HEK293T (cell line): ENCODE data around the gene ZNF19.

Experiments
- CTCF ChIA-PET: fragments of 350-600 bp; formaldehyde crosslinking; extraction: SDS; loops from one replicate; lab custom pipeline; 2021; ENCODE audit warnings: antibody characterized with exemption, inconsistent platforms; lab: Yijun Ruan, JAX
- POLR2A ChIA-PET: fragments of 350-600 bp; formaldehyde crosslinking; extraction: SDS; loops from one replicate; lab custom pipeline; 2020; ENCODE audit warnings: antibody characterized with exemption, inconsistent platforms; lab: Yijun Ruan, JAX
- DNase-seq: peaks from one replicate; pipeline ENCODE4 v3.0.0; 2012; ENCODE audit warnings: mixed read lengths; ENCODE audit errors: extremely low spot score
- ARNT ChIP-seq: fragments of 450-650 bp; IDR thresholded peaks from 2 replicates; pipeline ENCODE4 v1.6.1; 2017; ENCODE audit warnings: mild to moderate bottlenecking
- BHLHE40 ChIP-seq: fragments of 450-650 bp; IDR thresholded peaks from 2 replicates; pipeline ENCODE4 v1.6.1; 2016; ENCODE audit warnings: mild to moderate bottlenecking, moderate library complexity, borderline replicate concordance
- CTBP1 ChIP-seq: fragments of 450-650 bp; IDR thresholded peaks from 2 replicates; pipeline ENCODE4 v1.6.1; 2016; ENCODE audit warnings: borderline replicate concordance
- ELF4 ChIP-seq: fragments of 450-650 bp; IDR thresholded peaks from 2 replicates; pipeline ENCODE4 v1.6.1; 2017; ENCODE audit warnings: antibody characterized with exemption
- FOXA1 ChIP-seq: fragments of 450-650 bp; IDR thresholded peaks from 2 replicates; pipeline ENCODE4 v1.6.1; 2016; ENCODE audit warnings: mild to moderate bottlenecking
- FOXK2 ChIP-seq: fragments of 450-650 bp; IDR thresholded peaks from 2 replicates; pipeline ENCODE4 v1.6.1; 2016; ENCODE audit warnings: mild to moderate bottlenecking
- FOXM1 ChIP-seq: fragments of 450-650 bp; IDR thresholded peaks from 2 replicates; pipeline ENCODE4 v1.6.1; 2017; ENCODE audit warnings: mild to moderate bottlenecking, borderline replicate concordance
- HDGF ChIP-seq: fragments of 450-650 bp; IDR thresholded peaks from 2 replicates; pipeline ENCODE4 v1.6.1; 2017; ENCODE audit warnings: antibody characterized with exemption, borderline replicate concordance
- L3MBTL2 ChIP-seq: fragments of 450-650 bp; conservative IDR thresholded peaks from 2 replicates; pipeline ENCODE4 v1.6.1; 2016; ENCODE audit warnings: mild to moderate bottlenecking
- LEF1 ChIP-seq: fragments of 450-650 bp; IDR thresholded peaks from 2 replicates; pipeline ENCODE4 v1.6.1; 2017; ENCODE audit warnings: mild to moderate bottlenecking, borderline replicate concordance
- NFRKB ChIP-seq: fragments of 450-650 bp; IDR thresholded peaks from 2 replicates; pipeline ENCODE4 v1.6.1; 2016; ENCODE audit warnings: mild to moderate bottlenecking, moderate library complexity
- SP1 ChIP-seq: fragments of 450-650 bp; IDR thresholded peaks from 2 replicates; pipeline ENCODE4 v1.6.1; 2017
- SUZ12 ChIP-seq: fragments of 450-650 bp; IDR thresholded peaks from 2 replicates; pipeline ENCODE4 v1.6.1; 2016; ENCODE audit warnings: mild to moderate bottlenecking
- TARDBP ChIP-seq: fragments of 450-650 bp; IDR thresholded peaks from 2 replicates; pipeline ENCODE4 v1.6.1; 2016
- ZNF384 ChIP-seq: fragments of 450-650 bp; IDR thresholded peaks from 2 replicates; pipeline ENCODE4 v1.6.1; 2016
- TF ChIP-seq, protein P1 (sequence below): fragments of 450-650 bp; IDR thresholded peaks from 2 replicates; pipeline ENCODE4 v1.6.1; 2016

ZNF19 gene

DNA sequence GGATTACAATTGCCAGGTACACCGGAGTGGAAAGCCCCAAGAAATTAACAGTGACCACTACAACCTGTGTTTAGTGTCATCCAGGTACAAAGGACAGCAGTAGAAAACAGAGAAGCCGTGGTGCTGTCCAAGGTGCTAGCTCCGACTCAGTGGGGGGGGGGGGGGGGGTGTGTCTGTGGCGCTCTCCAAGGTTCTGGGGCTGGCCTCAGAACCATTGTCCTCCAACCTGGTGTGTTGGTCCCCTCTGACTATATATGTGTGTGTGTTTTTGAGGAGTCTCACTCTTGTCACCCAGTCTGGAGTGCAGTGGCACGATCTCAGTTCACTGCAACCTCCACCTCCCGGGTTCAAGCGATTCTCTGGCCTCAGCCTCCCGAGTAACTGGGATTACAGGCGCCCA, 21.3 kb downstream of the ZNF19 start:
- ChIA-PET POLR2A (interaction anchor here (1.4 kb wide), 1 partner anchor 16 kb away, joined by 3 read pairs; no protein-coding TSS in a partner anchor), CTCF (interaction anchor here (0.6 kb wide), 1 partner anchor 55 kb away, joined by 3 read pairs; no protein-coding TSS in a partner anchor)
- DNase-seq = peak; percentile 57
- no peak for TF ChIP-seq SP1
- no peak for TF ChIP-seq ARNT
- no peak for TF ChIP-seq ZNF384
- no peak for TF ChIP-seq LEF1
- TF ChIP-seq FOXK2 = no peak
- TF ChIP-seq ELF4 = no peak
- no peak for TF ChIP-seq FOXM1
- TF ChIP-seq CTBP1 = no peak
- TF ChIP-seq L3MBTL2 = no peak

DNA sequence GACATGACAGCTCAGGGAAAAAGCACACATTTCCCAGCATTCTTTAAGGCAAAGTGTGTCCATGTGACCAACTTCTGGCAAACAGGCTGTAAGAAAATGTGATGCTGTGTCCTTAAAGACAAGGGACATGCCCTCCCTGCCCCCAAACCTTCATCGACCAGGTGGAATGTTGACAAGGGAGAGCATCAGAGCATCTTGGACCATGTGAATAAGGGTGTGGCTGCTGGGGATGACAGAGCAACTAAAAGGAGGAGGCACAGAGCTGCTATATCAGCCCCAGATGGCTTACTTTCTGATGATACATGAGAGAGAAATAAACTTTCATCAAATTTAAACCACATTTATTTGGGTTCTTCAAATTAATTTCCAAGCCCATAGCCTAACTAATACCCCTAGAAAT, 24.9 kb downstream of the ZNF19 start:
- CTCF ChIA-PET = interaction anchor here (0.6 kb wide), 1 partner anchor 67 kb away, joined by 3 read pairs; no protein-coding TSS in a partner anchor
- TF ChIP-seq CTBP1 = no peak
- TF ChIP-seq HDGF = no peak
- TF ChIP-seq ZNF384 = no peak
- TF ChIP-seq LEF1 = no peak
- TF ChIP-seq SP1 = no peak
- no peak for TF ChIP-seq L3MBTL2
- TF ChIP-seq ARNT = no peak
- TF ChIP-seq, protein P1, sequence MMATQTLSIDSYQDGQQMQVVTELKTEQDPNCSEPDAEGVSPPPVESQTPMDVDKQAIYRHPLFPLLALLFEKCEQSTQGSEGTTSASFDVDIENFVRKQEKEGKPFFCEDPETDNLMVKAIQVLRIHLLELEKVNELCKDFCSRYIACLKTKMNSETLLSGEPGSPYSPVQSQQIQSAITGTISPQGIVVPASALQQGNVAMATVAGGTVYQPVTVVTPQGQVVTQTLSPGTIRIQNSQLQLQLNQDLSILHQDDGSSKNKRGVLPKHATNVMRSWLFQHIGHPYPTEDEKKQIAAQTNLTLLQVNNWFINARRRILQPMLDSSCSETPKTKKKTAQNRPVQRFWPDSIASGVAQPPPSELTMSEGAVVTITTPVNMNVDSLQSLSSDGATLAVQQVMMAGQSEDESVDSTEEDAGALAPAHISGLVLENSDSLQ = no peak
- TF ChIP-seq FOXA1 = no peak
- no peak for TF ChIP-seq TARDBP
- TF ChIP-seq NFRKB = no peak
- TF ChIP-seq FOXK2 = no peak
- no peak for TF ChIP-seq ELF4
- TF ChIP-seq SUZ12 = no peak
- no peak for TF ChIP-seq FOXM1
- no peak for TF ChIP-seq BHLHE40
- no peak for DNase-seq
- POLR2A ChIA-PET = interaction anchor here (0.8 to 2.9 kb wide), 2 partner anchors 19 kb away, joined by 4 to 29 read pairs; no protein-coding TSS in a partner anchor

DNA sequence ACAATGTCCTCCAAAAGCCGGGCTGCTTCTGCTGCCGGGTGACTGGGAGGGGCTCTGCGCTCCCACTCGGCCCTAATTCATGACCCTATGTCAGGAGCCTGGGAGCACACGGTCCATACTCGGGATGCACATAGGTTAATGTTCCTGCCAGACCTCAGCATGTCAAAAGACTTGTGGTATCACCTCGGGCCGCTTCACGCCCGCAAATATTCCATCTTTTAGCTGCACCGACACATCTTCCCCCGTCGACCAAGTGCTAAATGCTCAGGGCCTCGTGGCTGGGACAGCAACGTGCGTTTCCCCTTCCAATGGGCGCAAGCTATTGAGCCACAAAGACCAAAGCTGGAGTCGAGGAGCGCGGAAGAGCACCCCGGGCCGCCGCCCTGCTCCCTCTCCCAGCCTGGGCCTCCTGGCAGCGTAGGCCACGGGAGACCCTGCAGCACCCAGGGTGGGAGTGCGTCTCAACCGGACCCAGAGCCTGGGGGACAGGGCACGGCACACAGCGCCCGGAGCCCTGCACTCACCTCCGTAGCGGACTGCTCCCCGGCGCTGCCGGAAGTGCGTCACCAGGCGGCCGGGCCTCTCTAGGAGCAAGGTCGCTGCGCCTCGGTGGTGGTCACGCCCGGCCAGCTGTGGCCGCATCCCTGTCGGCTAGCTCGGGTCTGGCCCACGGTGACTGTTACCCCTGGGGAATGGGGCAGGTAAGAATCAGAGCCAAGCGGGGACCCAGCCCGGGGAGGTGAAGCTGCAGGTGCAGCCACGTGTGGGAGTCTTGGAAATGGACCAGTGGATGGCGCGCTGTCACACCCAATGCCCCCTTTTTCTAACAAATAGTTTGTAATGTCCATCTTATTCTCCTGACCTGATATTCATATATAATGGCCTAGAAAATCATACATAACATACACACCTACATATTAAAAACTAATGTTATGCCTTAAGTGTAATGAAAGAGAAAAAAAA, 27.2 kb downstream of the ZNF19 start, which contains the start of gene ZNF23:
Gene ZNF23 (minus strand): TSS at position 562 of the 963 bp plus-strand sequence. CDS start 5,451 bp downstream, outside the sequence.
- POLR2A ChIA-PET = interaction anchor here (0.6 to 2.9 kb wide), 13 partner anchors 10 to 407 kb away, joined by 3 to 29 read pairs (median 5); partner anchors contain the start of gene ZNF19
- TF ChIP-seq BHLHE40 (no peak), CTBP1 (peak; percentile 61; the same call in 1 of the 2 replicates), ARNT (peak; percentile 43; the same call in 1 of the 2 replicates), ELF4 (peak; percentile 66; the same call in 1 of the 2 replicates), L3MBTL2 (peak; percentile 90)
- CTCF ChIA-PET = interaction anchor here (0.6 to 0.8 kb wide), 2 partner anchors 17 to 516 kb away, joined by 3 to 4 read pairs; no protein-coding TSS in a partner anchor
- DNase-seq = peak; percentile 91

DNA sequence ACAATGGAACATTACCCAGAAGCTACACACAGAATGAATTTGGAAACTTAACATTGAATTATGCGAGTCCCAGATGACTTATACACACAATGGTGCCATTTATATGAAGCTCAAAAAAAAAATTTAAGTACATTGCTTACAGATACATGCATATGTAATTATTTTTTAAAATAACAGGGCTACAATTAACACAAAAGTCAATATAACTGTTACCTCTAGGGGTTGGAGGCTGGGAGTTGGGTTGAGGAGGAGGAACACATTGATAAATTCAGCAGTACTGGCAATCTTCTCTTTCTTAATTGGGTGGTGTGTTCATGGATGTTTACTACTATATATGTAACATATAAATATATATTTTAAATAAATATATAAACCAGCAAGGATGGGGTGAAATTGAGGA, 28.2 kb downstream of the ZNF19 start:
- CTCF ChIA-PET = no interaction called here
- DNase-seq = no peak
- POLR2A ChIA-PET = interaction anchor here (2.3 kb wide), 1 partner anchor 29 kb away, joined by 9 read pairs; the partner anchor contains the start of gene ZNF19
- no peak for TF ChIP-seq FOXK2
- TF ChIP-seq ELF4 = no peak

DNA sequence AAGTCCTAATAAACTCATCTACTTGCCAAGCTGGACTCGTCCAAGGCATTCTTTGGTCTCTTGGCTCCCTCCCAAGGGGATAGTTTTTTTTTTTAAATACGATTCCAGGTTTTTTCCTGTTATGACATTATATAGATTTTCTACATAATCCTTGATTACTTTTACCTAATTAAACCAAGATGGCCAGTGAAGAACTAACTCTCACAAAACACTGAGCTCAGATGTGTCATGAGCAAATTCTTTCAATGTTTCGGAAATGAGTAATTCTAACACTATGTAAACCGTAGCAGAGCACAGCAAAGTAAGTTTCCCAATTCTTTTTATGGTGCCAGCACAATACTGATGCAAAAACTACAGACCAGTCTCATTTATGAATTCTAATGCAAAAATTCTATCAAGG, 28.9 kb downstream of the ZNF19 start:
- CTCF ChIA-PET = interaction anchor here (0.6 kb wide), 1 partner anchor 48 kb away, joined by 4 read pairs; no protein-coding TSS in a partner anchor
- POLR2A ChIA-PET = interaction anchor here (2.3 kb wide), 1 partner anchor 29 kb away, joined by 9 read pairs; the partner anchor contains the start of gene ZNF19
- TF ChIP-seq SP1 (no peak), FOXK2 (no peak), CTBP1 (no peak), LEF1 (no peak), TARDBP (no peak), NFRKB (no peak), ARNT (no peak), FOXM1 (no peak), FOXA1 (no peak), SUZ12 (no peak), L3MBTL2 (no peak), HDGF (no peak), ELF4 (no peak), ZNF384 (no peak), BHLHE40 (no peak)
- TF ChIP-seq, protein P1 = no peak
- DNase-seq = no peak

DNA sequence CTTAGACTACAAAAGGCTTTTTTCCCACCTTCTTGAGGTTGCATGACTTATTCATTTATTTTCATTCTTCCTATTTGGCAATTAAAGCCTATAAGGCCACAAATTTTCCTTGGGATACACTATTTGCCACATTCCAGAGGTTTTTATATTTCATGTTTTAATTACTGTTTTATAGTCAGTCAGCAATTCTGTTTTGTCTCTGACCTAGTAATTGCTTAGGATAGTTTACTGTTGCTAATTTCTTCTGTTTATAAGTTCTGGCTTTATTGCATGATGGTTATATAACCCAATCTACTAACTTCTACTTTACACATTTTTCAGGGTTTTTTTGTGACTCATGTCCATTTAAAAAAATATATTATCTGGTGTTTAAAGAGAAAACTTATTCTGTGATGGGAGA, 29.6 kb downstream of the ZNF19 start:
- TF ChIP-seq SUZ12 = no peak
- TF ChIP-seq ARNT = no peak
- TF ChIP-seq ELF4 = no peak
- TF ChIP-seq BHLHE40 = no peak
- TF ChIP-seq L3MBTL2 = no peak
- CTCF ChIA-PET = interaction anchor here (0.6 kb wide), 1 partner anchor 47 kb away, joined by 4 read pairs; no protein-coding TSS in a partner anchor
- POLR2A ChIA-PET = no interaction called here
- no peak for DNase-seq
